Measurements from ENCODE around the gene NSMF.

Gene NSMF

GRCh38 chr9:137408651-137409405, 50.3 kb downstream of the NSMF start:
- peaks cover 0 to 10% of the 10 kb centered on the region in 2 donors for H3K4me1 ChIP-seq (ENCODE audit: control insufficient read depth in 1 of 2, insufficient read depth in 2 of 2, low read length in 2 of 2)
- H3K27ac ChIP-seq (ENCODE audit: low read depth, low read length): no peak overlapping the region
- no peaks in the 10 kb centered on the region for H3K36me3 ChIP-seq (ENCODE audit: control insufficient read depth in 1 of 2, insufficient read depth in 2 of 2, low read length in 2 of 2)
- no peak overlapping the region for H3K9ac ChIP-seq (ENCODE audit: low read depth in 1 of 2, low read length in 2 of 2)
- no peak overlapping the region for H3K4me3 ChIP-seq (ENCODE audit: low read depth in 1 of 2, low read length in 2 of 2)
- H3K9me3 ChIP-seq (ENCODE audit: control insufficient read depth in 1 of 2, low read length in 2 of 2): no peaks in the 10 kb centered on the region
- H3K27me3 ChIP-seq (ENCODE audit: control insufficient read depth in 1 of 2, insufficient read depth in 2 of 2, low read length in 2 of 2): no peaks in the 10 kb centered on the region

GRCh38 chr9:137407590-137408300, 51.4 kb downstream of the NSMF start:
- Histone ChIP-seq H3K36me3 (ENCODE audit: control insufficient read depth in 1 of 2, insufficient read depth in 2 of 2, low read length in 2 of 2) (no peaks in the 10 kb centered on the region), H3K4me3 (ENCODE audit: low read depth in 1 of 2, low read length in 2 of 2) (no peak overlapping the region), H3K9me3 (ENCODE audit: control insufficient read depth in 1 of 2, low read length in 2 of 2) (no peaks in the 10 kb centered on the region), H3K27ac (ENCODE audit: low read depth, low read length) (no peak overlapping the region), H3K4me1 (ENCODE audit: control insufficient read depth in 1 of 2, insufficient read depth in 2 of 2, low read length in 2 of 2) (peaks cover 0 to 10% of the 10 kb centered on the region in 2 donors), H3K27me3 (ENCODE audit: control insufficient read depth in 1 of 2, insufficient read depth in 2 of 2, low read length in 2 of 2) (no peaks in the 10 kb centered on the region), H3K9ac (ENCODE audit: low read depth in 1 of 2, low read length in 2 of 2) (peak overlapping the region; percentile 51 to 60)

- peak overlapping the region in 1 of 2 donors; percentile 15 for H3K4me3 ChIP-seq (ENCODE audit: low read depth in 1 of 2, low read length in 2 of 2)
- H3K4me1 ChIP-seq (ENCODE audit: control insufficient read depth in 1 of 2, insufficient read depth in 2 of 2, low read length in 2 of 2): peaks cover 0 to 10% of the 10 kb centered on the region in 2 donors
- no peaks in the 10 kb centered on the region for H3K36me3 ChIP-seq (ENCODE audit: control insufficient read depth in 1 of 2, insufficient read depth in 2 of 2, low read length in 2 of 2)
- peak overlapping the region; percentile 51 to 60 for H3K9ac ChIP-seq (ENCODE audit: low read depth in 1 of 2, low read length in 2 of 2)
- no peaks in the 10 kb centered on the region for H3K9me3 ChIP-seq (ENCODE audit: control insufficient read depth in 1 of 2, low read length in 2 of 2)
- H3K27me3 ChIP-seq (ENCODE audit: control insufficient read depth in 1 of 2, insufficient read depth in 2 of 2, low read length in 2 of 2): no peaks in the 10 kb centered on the region
- H3K27ac ChIP-seq (ENCODE audit: low read depth, low read length): peak overlapping the region; percentile 3
Measured at GRCh38 chr9:137406876-137407589, 52.1 kb downstream of the NSMF start.

GRCh38 chr9:137406085-137406760, 52.9 kb downstream of the NSMF start:
- Histone ChIP-seq H3K36me3 (ENCODE audit: control insufficient read depth in 1 of 2, insufficient read depth in 2 of 2, low read length in 2 of 2) (no peaks in the 10 kb centered on the region), H3K9ac (ENCODE audit: low read depth in 1 of 2, low read length in 2 of 2) (no peak overlapping the region), H3K4me3 (ENCODE audit: low read depth in 1 of 2, low read length in 2 of 2) (no peak overlapping the region), H3K9me3 (ENCODE audit: control insufficient read depth in 1 of 2, low read length in 2 of 2) (no peaks in the 10 kb centered on the region), H3K4me1 (ENCODE audit: control insufficient read depth in 1 of 2, insufficient read depth in 2 of 2, low read length in 2 of 2) (peaks cover 0 to 10% of the 10 kb centered on the region in 2 donors), H3K27ac (ENCODE audit: low read depth, low read length) (no peak overlapping the region), H3K27me3 (ENCODE audit: control insufficient read depth in 1 of 2, insufficient read depth in 2 of 2, low read length in 2 of 2) (no peaks in the 10 kb centered on the region)

- Histone ChIP-seq H3K27me3 (ENCODE audit: control insufficient read depth in 1 of 2, insufficient read depth in 2 of 2, low read length in 2 of 2) (no peaks in the 10 kb centered on the region), H3K4me3 (ENCODE audit: low read depth in 1 of 2, low read length in 2 of 2) (no peak overlapping the region), H3K9ac (ENCODE audit: low read depth in 1 of 2, low read length in 2 of 2) (no peak overlapping the region), H3K9me3 (ENCODE audit: control insufficient read depth in 1 of 2, low read length in 2 of 2) (no peaks in the 10 kb centered on the region), H3K4me1 (ENCODE audit: control insufficient read depth in 1 of 2, insufficient read depth in 2 of 2, low read length in 2 of 2) (peaks cover 0 to 7% of the 10 kb centered on the region in 2 donors), H3K27ac (ENCODE audit: low read depth, low read length) (no peak overlapping the region), H3K36me3 (ENCODE audit: control insufficient read depth in 1 of 2, insufficient read depth in 2 of 2, low read length in 2 of 2) (no peaks in the 10 kb centered on the region)
Measured at GRCh38 chr9:137405677-137406081, 53.5 kb downstream of the NSMF start.

- no peaks in the 10 kb centered on the region for H3K27me3 ChIP-seq (ENCODE audit: control insufficient read depth in 1 of 2, insufficient read depth in 2 of 2, low read length in 2 of 2)
- H3K4me3 ChIP-seq (ENCODE audit: low read depth in 1 of 2, low read length in 2 of 2): no peak overlapping the region
- H3K27ac ChIP-seq (ENCODE audit: low read depth, low read length): no peak overlapping the region
- no peaks in the 10 kb centered on the region for H3K36me3 ChIP-seq (ENCODE audit: control insufficient read depth in 1 of 2, insufficient read depth in 2 of 2, low read length in 2 of 2)
- no peak overlapping the region for H3K9ac ChIP-seq (ENCODE audit: low read depth in 1 of 2, low read length in 2 of 2)
- H3K4me1 ChIP-seq (ENCODE audit: control insufficient read depth in 1 of 2, insufficient read depth in 2 of 2, low read length in 2 of 2): peaks cover 0 to 4% of the 10 kb centered on the region in 2 donors
- no peaks in the 10 kb centered on the region for H3K9me3 ChIP-seq (ENCODE audit: control insufficient read depth in 1 of 2, low read length in 2 of 2)
Measured at GRCh38 chr9:137404961-137405567, 54.1 kb downstream of the NSMF start.

- no peaks in the 10 kb centered on the region for H3K36me3 ChIP-seq (ENCODE audit: control insufficient read depth in 1 of 2, insufficient read depth in 2 of 2, low read length in 2 of 2)
- H3K4me1 ChIP-seq (ENCODE audit: control insufficient read depth in 1 of 2, insufficient read depth in 2 of 2, low read length in 2 of 2): peaks cover 6 to 11% of the 10 kb centered on the region in 2 donors
- no peak overlapping the region for H3K4me3 ChIP-seq (ENCODE audit: low read depth in 1 of 2, low read length in 2 of 2)
- H3K27me3 ChIP-seq (ENCODE audit: control insufficient read depth in 1 of 2, insufficient read depth in 2 of 2, low read length in 2 of 2): no peaks in the 10 kb centered on the region
- no peak overlapping the region for H3K9ac ChIP-seq (ENCODE audit: low read depth in 1 of 2, low read length in 2 of 2)
- H3K9me3 ChIP-seq (ENCODE audit: control insufficient read depth in 1 of 2, low read length in 2 of 2): no peaks in the 10 kb centered on the region
- H3K27ac ChIP-seq (ENCODE audit: low read depth, low read length): no peak overlapping the region
Measured at GRCh38 chr9:137403269-137403668, 55.9 kb downstream of the NSMF start.

GRCh38 chr9:137402746-137403145, 56.4 kb downstream of the NSMF start:
- no peaks in the 10 kb centered on the region for H3K27me3 ChIP-seq (ENCODE audit: control insufficient read depth in 1 of 2, insufficient read depth in 2 of 2, low read length in 2 of 2)
- no peaks in the 10 kb centered on the region for H3K9me3 ChIP-seq (ENCODE audit: control insufficient read depth in 1 of 2, low read length in 2 of 2)
- H3K9ac ChIP-seq (ENCODE audit: low read depth in 1 of 2, low read length in 2 of 2): no peak overlapping the region
- H3K27ac ChIP-seq (ENCODE audit: low read depth, low read length): no peak overlapping the region
- H3K4me3 ChIP-seq (ENCODE audit: low read depth in 1 of 2, low read length in 2 of 2): no peak overlapping the region
- H3K36me3 ChIP-seq (ENCODE audit: control insufficient read depth in 1 of 2, insufficient read depth in 2 of 2, low read length in 2 of 2): no peaks in the 10 kb centered on the region
- H3K4me1 ChIP-seq (ENCODE audit: control insufficient read depth in 1 of 2, insufficient read depth in 2 of 2, low read length in 2 of 2): peaks cover 6 to 11% of the 10 kb centered on the region in 2 donors

GRCh38 chr9:137398561-137399468, 60.3 kb downstream of the NSMF start:
- peaks cover 6 to 7% of the 10 kb centered on the region in 2 donors for H3K4me1 ChIP-seq (ENCODE audit: control insufficient read depth in 1 of 2, insufficient read depth in 2 of 2, low read length in 2 of 2)
- H3K36me3 ChIP-seq (ENCODE audit: control insufficient read depth in 1 of 2, insufficient read depth in 2 of 2, low read length in 2 of 2): no peaks in the 10 kb centered on the region
- no peaks in the 10 kb centered on the region for H3K9me3 ChIP-seq (ENCODE audit: control insufficient read depth in 1 of 2, low read length in 2 of 2)
- H3K4me3 ChIP-seq (ENCODE audit: low read depth in 1 of 2, low read length in 2 of 2): no peak overlapping the region
- H3K27ac ChIP-seq (ENCODE audit: low read depth, low read length): no peak overlapping the region
- H3K27me3 ChIP-seq (ENCODE audit: control insufficient read depth in 1 of 2, insufficient read depth in 2 of 2, low read length in 2 of 2): no peaks in the 10 kb centered on the region
- no peak overlapping the region for H3K9ac ChIP-seq (ENCODE audit: low read depth in 1 of 2, low read length in 2 of 2)
